GM18505 (cell line): ENCODE results near the gene NDUFA7.

ENCODE experiments used
- ATAC-seq: cut with Tn5 transposase; IDR thresholded peaks from one replicate; pipeline ENCODE4 v1.9.1; 2021; ENCODE audit not compliant: unreplicated experiment
- POLR2A ChIP-seq: IDR thresholded peaks from 4 replicates; pipeline ENCODE4 v1.6.1; 2011; ENCODE audit warnings: borderline replicate concordance; ENCODE audit not compliant: insufficient read depth, insufficient read length; ENCODE audit errors: extremely low read depth

Gene NDUFA7

GRCh38 chr19:8336072-8336569 is 14.9 kb upstream of the NDUFA7 start:
- no peak for ATAC-seq
- TF ChIP-seq POLR2A, result no peak

- no peak for ATAC-seq
- TF ChIP-seq POLR2A, result no peak
These were observed 14.3 kb upstream of the NDUFA7 start for GRCh38 chr19:8335343-8336071.

- no peak for TF ChIP-seq POLR2A
- no peak for ATAC-seq
These were observed 13.5 kb upstream of the NDUFA7 start for GRCh38 chr19:8334458-8335342.

GRCh38 chr19:8333767-8334457 is 12.7 kb upstream of the NDUFA7 start:
- TF ChIP-seq POLR2A, result no peak
- no peak for ATAC-seq

GRCh38 chr19:8332976-8333766 is 12.0 kb upstream of the NDUFA7 start:
- ATAC-seq, result no peak
- TF ChIP-seq POLR2A, result no peak

GRCh38 chr19:8331263-8331845 is 10.2 kb upstream of the NDUFA7 start:
- ATAC-seq, result no peak

GRCh38 chr19:8329996-8330395 is 8.8 kb upstream of the NDUFA7 start:
- ATAC-seq, result no peak

More at GRCh38 chr19:8331263-8331845, 10.2 kb upstream of the NDUFA7 start:
- no peak for TF ChIP-seq POLR2A

GRCh38 chr19:8325454-8325853 is 4.3 kb upstream of the NDUFA7 start:
- ATAC-seq, result no peak
- no peak for TF ChIP-seq POLR2A

More at GRCh38 chr19:8329996-8330395, 8.8 kb upstream of the NDUFA7 start:
- no peak for TF ChIP-seq POLR2A

- TF ChIP-seq POLR2A, result peak; percentile 33
- no peak for ATAC-seq
These were observed 3.2 kb upstream of the NDUFA7 start for GRCh38 chr19:8324186-8325050.

GRCh38 chr19:8323781-8324185 is 2.6 kb upstream of the NDUFA7 start:
- no peak for ATAC-seq
- peak; percentile 37 for TF ChIP-seq POLR2A

- no peak for TF ChIP-seq POLR2A
- ATAC-seq, result no peak
These were observed 1.4 kb upstream of the NDUFA7 start for GRCh38 chr19:8322638-8322997.
